Activated CD4-positive, alpha-beta T cell treated with anti-CD3 and anti-CD28 coated beads, Interleukin-2, amount 50 U/mL, for 48 hours (primary cell): Measurements from ENCODE around the gene CSNK2A2.

Experiments
- DNase-seq, 2 experiments: peaks; one replicate each; pipeline ENCODE4 v3.0.0-alpha.2; 2020

Gene CSNK2A2

DNA sequence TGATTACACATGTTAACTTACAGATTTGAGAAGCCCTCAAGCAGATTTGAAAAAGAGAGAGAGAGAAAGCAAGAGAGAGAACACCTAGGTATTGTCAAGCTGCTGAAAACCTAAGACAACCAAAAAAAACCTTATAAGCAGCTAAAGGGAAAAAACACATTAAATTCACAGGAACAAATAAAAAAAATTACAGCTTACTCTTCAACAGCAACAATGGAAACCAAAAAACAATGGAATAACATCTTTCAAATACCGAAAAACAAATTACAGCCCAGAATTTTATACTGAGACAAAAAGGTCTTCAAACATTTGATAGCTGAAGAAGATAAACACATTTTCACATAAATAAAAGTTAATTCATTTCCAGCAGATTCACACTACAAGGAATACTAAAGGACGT lies 60.3 kb downstream of the CSNK2A2 start:
- DNase-seq: no peak

DNA sequence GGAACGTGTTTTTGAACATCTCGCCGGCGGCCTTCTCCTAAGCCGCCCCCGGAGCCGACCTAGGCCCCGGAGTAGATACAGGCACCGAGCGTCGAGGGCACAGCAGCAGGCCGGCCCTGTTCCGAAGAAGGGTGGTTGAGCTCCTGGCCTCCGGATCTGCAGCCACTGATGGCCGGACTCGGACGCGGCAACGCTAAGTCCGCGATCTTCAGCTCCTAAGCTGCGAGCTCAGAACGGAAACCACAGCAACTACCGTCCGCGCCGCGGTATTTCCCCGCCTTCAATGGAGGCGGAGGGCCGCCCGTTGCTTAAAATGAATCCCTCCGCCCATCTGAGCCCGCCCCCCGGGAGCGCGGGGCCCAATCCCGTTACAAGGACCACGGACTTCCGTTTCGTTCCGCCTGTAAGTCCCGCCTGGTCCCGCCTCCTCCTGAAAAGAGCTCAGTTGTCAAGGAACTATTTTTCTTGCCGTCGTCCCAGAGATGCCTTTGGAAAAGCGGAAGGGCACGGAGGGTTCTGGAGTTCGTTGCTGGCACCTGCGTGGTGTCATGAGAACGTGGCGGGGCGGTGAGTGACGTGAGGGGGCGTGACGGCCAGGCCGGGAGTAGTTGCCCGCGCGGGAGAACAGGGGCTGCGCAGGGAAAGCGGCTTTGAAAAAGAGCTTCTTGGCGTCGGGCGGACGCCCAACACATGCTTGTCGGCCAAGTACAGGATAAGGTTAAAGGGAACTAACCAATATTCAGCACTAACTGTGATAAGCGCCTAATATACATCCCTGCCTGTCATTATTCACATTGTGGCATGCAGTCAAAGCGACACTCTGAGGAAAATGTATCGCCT lies 68.6 kb downstream of the CSNK2A2 start, which contains the start of gene CFAP20:
CFAP20 (minus strand) TSS at position 285 of the 840 bp plus-strand sequence; CDS start at position 19, 266 bp downstream.
- DNase-seq: peak; percentile 97

DNA sequence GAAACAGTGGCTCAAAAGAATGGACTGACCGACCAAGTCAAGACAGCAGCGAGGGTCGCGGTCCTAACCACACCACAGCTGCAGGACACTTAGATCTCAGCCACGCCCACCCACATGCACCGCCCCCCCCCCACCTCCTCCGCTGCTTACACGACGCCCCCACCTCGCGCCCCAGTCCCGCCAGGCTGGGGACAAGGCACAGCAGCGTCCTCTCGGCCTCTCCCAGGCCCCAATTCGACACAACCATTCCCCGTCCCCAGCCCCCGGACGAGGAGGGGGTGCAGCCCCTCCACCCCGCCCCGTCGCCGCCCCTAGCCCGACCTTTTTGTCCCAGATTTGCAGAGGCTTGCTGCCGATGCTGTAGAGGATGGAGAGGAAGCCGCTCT lies 69.2 kb downstream of the CSNK2A2 start:
- DNase-seq: peak; percentile 18 to 32

DNA sequence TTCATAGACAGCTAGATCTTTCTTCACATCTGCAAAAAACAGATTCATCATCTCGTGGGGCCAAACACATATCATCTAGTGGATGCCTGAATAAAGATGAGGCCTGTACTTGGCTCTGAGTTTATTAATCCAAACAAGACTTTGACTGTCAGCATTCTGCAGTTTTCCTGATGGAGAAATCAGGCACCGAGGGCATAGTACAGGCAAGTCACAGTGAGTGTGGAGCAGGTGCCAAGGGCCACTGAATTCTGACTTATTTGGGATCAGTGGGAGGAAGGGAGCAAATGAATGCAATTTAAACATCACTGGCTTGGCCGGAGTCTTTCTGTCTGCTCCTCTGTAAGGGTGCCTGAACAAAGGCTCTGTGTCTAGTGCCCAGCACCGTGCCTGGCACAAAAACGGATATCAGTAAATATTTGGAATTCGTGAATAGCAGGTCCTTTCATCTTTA lies 69.7 kb downstream of the CSNK2A2 start:
- DNase-seq: no peak

DNA sequence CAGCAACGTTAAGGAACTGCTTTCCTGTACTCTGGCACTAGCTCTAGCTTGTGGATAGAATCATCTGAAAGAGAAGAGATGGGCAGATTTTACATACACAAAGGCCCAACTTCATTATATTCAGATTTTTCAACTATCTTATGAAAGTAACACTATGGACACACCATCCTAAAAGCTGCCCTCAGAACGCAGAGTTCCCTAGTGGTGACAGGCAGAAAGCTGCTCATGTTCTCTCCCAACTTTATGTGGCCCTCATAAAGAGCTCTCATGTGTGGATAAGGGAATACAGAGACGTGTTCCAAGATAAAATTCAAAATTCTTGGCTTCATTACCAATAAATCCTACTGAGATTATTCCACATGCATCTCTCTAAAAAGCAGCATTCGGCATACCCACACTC lies 70.3 kb downstream of the CSNK2A2 start:
- no peak for DNase-seq

DNA sequence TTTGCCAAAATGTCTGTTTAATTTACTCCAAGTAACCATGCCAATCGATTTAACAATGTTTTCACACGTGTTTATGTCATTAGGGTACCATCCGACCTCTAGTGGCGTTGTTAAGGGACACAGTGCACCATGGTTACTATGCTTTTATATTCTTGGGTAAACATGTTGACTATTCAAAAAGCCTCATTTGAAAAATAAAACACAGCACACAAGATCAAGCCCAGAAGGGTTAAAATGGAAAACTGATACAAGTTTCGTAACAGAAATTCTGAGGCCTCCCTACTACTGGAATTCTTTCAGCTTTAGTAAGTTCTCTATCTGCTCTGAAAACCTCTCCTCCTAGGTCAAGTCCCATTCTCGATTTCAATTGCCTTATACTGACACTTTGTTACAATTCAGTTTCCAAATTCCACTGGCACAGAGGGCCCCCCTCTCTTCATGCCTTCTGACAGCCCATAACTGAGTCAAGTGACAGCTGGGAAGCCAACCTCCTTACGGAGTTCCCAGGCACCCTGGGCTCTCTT lies 70.8 kb downstream of the CSNK2A2 start:
- no peak for DNase-seq

DNA sequence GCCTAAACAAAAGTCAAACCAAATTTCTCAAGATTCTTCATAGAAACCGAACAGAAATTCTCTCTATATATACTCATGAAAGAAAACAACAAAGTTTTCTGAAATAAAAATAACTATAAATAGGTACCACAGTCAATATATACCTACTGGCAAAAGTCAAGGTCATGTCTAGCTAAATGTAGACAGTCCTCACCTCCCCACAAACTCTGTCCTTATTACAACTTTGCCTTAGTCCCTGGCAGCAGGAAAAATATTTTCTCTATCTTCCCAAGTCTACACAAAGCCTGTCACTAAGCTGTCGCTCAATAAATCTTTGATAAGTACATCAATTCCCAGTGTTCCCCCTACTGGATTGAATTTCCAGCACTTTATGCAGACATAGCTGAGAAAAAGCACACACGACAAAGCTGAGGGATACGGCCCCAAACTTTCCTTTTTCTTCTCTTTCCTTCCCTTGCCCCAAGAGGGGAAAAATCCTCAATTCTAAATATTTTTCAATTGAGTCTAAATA lies 71.4 kb downstream of the CSNK2A2 start:
- no peak for DNase-seq

DNA sequence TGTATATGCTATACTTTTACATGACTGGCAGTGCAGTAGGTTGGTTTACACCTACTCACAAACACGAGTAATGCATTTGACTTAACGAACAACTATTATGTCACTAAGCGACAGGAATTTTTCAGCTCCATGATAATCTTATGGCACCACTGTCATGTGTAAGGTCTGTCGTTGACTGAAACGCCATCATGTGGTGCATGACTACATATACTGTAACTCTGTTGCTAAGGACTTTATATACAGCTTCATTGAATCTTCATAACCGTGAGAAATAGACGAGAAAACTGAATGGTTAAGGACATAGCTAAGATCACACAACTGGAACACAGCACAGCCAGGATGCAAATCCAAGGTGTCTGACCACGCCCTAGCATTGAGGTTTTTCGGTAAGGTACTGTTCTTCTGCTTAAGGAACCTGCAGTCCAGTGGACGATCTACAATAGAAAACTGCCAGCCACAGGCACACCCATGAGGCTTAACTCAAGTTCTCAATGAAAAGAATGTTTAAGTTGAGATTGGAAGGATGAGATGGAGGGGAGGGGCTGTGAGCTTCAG lies 72.0 kb downstream of the CSNK2A2 start:
- DNase-seq: no peak

DNA sequence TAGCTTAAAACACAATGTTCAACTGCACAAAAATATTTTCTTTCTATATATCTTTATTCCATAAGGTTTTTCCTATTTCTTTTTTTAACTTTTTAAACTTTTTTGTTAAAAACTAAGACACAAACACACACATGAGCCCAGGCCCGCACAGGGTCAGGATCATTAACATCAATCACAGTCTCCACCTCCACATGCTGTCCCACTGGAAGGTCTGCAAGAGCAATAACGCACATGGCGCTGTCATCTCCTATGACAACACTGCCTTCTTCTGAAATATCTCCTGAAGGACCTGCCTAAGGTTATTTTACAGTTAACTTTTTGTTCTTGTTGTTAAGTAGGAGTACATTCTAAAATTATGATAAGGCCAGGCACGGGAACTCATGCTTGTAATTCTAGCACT lies 72.9 kb downstream of the CSNK2A2 start:
- no peak for DNase-seq

DNA sequence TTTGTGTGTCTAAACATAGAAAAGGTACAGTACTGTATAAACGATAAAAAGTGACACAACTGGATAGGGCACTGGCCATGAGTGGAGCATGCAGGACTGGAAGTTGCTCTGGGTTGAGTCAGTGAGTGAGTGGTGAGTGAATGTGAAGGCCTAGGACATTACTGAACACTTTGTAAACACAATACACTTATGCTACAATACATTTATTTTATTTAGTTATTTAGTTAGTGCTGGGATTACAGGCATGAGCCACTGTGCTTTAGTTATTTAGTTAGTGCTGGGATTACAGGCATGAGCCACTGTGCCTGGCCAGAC lies 73.3 kb downstream of the CSNK2A2 start:
- no peak for DNase-seq

DNA sequence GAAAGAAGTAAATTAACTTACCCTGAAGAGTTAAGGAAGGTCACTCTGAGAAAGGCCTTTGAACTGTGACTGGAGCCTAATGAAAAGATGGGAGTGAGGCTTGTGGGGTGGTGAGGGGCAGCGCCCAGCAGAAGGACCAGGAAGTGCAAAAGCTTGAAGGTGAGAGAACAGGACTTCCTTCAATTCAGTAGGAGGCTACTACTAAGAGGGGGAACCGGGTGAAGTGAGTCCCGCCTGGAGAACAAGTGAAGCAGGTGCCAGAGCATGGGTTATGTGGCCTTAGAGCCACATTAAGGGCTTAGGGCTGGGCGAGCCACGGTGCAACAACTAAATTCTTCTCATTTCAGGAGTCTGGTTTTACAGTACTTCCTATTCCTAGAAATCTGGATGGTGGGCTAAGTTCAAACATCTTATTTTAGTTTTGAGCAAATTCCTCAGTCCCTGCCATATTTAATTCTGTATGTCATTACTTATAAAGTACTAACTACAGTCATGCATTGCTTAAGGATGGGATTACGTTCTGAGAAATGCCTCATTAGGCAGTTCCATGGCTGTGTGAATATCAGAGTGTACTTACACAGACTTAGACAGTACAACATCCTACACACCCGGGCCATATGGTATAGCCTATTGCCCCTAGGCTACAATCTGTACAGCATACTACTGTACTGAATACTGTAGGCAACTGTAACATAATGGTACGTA lies 73.9 kb downstream of the CSNK2A2 start:
- DNase-seq: no peak

DNA sequence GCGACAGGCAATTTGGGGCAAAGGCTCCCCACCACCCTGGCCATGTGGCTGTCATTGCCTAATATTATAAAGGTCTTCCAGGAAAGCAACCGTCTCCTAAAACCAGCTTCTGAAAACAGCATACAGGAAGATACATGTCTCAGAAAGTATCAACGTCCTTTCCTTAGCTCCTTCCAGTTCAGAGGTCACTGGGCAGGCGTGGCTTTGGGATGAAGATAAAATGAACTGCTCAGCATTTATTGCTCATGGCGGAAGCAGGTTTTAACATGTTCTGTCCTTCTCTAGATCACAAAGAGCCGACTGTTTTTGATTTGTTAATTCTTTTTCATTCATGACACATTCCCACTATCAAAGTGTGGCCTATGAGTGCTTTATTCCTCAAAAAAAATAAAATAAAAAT lies 76.8 kb downstream of the CSNK2A2 start:
- DNase-seq: no peak

DNA sequence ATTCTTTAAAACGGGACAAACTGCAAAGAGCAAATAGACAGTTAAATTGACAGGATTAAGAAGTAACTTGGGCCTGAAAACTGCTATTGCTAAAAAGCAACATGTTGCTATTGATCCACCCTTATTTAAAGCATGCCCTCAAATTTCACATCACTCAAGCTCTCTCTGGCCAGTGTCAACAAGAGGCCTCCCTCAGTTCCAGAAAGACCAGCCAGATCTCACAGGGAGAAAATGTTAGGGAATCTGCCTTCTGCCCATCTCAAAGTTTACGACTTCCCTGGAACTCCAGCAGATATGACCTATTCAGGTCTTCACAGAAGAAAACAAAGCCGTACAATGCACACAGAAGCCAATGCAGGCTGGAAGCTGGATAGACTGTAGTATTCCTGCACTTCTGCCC lies 77.7 kb downstream of the CSNK2A2 start:
- DNase-seq: no peak

DNA sequence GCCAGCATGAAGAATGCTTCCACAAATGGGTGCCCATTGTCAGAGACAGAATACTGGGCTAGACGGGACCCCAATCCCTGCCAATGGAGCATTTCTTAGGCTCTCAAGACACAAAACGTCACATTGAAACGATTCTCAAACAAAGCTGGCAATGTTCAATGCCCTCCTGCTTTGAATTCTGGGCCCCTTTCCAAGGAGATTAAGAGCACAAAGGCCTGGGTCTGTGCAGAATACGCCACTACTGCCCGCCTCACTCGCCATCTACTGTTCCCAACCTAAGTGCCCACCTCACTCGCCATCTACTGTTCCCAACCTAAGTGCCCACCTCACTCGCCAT lies 78.4 kb downstream of the CSNK2A2 start:
- no peak for DNase-seq

DNA sequence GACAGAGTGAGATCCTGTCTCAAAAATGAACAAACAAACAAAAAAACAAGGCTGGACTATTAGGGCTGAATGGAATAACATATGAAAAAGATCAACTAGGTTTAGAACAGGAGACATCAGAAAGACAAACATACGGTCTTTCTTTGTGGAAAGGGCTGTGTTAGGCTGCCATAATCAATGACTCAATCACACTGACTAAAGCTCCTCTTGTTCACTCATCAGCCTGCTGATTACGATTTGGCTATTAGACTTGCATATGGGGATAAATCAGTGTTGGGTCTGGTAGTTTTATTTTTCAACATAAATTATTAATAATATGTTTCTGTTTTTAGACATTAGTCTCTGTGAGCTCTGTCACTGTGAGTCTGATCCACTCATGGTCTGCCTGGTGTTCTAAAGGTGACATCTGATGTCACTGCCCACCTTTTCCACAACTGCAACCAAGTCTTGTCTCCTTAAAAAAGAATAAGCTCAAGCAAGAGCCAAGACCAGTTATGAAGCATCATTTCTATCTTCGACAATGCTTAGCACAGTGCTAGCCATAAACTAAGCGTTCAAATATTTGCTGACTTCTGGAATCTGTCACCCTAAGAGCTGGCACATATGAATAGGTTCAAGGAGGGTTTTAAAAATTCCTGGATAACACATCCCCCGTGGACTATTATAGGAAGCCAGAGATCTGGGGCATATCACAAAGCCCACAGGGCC lies 79.0 kb downstream of the CSNK2A2 start:
- no peak for DNase-seq

DNA sequence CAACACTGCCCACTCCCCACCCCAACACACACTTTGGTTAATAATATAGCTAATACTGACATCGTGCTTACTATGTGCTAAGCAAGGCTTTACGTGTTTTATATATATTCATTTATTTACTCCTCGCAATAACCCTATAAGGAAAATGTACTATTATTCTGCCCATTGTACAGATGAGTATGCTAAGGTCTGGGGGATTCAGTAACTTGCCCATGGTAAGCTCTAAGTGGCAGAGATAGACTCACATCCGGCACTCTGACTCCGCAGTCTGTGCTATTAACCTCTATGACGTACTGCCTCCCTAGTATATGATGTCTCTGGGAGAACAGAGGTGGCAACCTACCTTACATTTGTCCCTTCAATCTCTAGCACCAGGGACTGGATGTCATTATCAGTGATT lies 81.4 kb downstream of the CSNK2A2 start:
- no peak for DNase-seq

DNA sequence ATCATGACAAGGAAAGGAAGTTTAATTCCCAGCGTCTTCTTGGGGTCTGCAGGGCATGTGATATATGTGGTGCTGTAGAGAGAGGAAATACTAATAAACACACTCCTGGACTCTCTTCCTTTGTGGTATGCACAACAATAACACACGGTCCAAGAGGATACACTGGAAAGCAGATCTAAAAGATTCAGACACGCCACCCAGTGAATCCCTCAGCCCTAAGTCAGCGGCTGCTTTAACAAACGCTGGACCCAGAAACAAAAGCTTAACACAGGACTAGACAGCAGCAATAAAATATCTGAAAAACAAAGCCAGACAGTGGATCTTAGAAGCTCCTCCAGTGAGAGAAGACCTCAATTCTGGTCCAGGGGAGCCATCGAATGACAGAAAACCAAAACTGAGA lies 81.8 kb downstream of the CSNK2A2 start:
- DNase-seq: no peak

DNA sequence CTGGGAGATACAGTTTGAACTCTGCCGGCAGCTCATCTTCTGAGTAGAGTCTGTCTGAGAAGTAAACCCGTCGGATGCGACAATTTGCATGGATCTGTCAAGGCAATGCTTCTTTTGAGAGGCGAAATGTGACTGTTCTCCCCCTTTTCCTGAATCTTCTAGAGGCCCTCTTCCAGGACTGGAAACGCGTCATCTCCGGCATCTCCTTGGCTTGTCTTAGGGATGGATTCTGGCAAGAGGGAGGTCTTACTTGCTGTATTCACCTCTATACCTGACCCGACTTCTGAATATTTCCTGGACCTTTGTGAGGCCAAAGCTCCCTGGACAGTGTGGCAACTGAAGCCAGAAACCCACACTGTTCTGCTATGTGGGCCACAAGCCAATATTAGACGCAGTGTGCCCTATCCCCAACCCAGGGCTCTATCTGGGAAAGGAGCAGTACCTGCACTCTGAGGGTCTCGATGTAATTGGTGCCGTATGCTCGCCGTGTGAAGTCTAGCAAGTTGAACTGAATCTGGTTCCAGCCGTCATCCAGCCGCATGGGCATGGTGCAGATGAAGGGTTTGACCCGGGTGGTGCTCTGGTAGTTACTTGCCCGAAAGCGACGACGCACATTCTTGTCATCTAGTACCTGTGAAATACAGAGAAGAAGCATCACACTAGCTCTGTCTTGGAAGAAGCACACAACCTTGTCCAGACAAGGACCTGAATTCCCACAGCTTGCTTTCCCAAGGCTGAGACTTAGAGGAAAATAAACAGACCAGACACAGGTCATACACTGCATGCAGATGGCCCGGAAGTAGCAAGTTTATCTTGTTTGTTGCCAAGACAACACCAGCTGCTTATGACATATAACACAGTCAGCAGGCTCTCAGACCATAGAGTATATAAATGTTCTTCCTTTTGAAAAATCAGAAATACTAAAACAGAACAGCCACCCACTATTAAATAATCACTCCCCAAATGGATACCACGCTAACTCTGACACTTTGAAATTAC lies 82.8 kb downstream of the CSNK2A2 start:
- DNase-seq: no peak

DNA sequence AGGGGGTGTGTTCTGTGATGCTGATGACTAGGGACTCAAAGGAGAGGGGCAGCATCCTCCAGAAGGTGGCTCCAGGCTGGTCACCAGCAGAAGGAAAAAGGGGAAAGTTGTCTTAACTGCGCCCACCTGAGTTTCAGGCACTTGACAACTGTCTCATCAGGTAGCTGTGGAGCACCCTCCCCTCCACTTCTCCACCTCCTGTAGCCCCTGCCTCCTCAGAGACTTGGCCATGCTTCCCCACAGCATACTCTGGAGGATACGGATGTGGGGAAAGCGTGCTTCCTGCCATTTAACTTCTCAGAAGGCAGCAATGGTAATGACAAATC lies 86.6 kb downstream of the CSNK2A2 start:
- DNase-seq: no peak

DNA sequence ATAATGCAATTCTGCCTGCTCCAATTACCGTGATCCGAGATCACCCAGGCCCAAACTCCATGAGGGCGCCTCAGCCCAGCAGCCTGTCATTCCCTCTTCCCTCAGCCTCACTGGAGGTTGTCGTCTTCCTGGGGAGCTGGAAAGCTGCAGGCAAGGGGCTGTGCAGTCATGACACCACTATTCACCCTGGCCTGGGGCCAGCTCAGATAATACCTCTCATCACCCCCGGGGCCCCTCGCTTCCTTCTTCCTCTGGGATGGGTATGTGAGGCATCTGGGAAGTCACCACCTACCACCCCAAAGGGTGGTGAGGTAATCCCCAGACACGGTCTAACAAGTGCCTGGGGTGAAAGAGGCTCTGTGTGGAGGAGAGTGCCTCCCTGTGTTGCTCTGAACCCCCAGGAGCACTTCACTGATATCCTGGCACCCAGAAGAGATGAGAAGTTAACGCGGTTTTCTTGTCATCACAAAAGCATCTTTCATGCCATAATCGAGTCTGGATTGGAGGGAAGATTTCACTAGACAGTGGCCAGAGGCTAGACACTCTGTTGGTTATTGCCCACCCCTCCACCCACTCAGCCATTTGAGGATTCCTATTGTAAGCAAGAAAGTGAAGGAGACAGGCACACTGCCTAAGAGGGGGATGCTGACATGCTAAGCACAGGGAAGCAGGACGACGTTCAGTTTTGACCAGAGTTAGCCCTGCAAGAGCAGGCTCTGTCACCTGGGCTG lies 87.2 kb downstream of the CSNK2A2 start:
- DNase-seq: no peak

DNA sequence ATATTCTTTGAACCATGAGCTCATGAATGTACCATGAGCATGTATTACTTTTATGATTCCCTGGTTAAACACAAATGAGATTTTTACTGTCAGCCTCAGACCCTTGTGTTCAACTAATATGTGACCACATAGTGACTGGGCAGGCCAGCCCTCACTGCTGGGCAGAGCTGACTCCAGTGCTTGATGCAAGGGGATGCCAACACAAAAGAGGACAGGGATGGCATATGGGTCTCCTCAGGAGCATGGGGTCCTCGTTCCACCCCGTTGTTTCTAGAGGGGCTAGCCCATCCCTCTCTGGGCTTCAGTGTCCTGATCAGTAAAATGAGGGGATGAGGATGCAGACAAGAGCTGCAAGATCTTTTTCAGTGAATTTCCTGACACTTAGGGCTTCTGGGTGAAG lies 88.0 kb downstream of the CSNK2A2 start:
- no peak for DNase-seq
